LNCAP (cell line): ENCODE data around the gene ANO2.

Experiments
- CTCF ChIP-seq: fragments of 450-650 bp; IDR thresholded peaks from 2 replicates; pipeline ENCODE4 v1.5.1; 2017; ENCODE audit warnings: mild to moderate bottlenecking

ANO2 gene

DNA sequence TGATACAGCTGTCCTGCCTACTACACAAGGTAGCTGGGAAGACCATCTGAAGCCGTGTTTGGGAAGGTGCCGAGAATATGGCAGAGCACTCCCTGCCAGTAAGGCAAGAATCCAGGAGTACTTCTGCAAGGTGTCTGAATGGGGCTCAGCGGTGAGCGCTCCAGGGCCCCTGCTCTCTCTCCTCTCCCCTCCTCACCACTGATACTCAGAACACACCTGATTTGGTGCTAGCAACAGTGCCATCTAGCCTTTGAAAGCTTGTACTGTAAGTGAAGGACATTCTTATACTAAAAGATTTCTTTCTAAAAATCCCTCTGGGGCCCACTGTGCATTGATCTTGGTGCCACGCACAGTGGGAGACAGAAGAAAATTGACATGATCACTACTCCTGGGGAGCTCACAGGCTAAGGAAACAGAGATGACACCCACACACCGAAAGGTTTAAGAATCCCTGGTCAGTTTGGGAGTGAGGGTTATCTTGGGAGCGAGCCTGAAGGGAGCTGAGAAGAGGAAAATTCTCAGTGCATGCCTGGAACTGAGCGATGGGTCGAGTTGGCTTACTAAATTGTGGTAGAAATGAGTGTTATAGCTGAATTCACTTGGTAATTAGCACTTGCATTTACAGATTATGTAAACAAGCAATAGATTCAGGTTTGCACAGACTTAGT is 296.2 kb downstream of the ANO2 start:
- peak; percentile 57 for TF ChIP-seq CTCF

DNA sequence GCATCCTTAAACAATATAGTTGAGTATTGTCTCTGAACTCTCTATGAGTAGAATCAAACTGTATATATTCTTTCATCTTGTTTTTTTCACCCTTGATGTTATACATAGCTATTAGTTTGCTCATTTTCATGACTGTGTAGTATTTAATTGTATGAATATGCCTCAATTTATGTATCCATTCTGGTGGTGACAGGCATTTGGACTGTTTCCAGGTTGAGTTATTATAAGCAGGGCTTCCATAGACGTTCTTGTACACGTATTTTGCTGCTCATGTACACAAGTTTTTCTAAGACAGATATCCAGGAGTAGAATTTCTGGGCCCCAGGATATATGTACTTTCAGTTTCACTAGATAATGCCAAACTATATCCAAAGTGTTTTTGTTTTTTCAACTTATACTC is 301.8 kb downstream of the ANO2 start:
- no peak for TF ChIP-seq CTCF

GRCh38 chr12:5637698-5638097 is 307.4 kb downstream of the ANO2 start:
- TF ChIP-seq CTCF: no peak

- TF ChIP-seq CTCF: no peak
Observed at GRCh38 chr12:5636907-5637306, 308.2 kb downstream of the ANO2 start.

- no peak for TF ChIP-seq CTCF
Observed at GRCh38 chr12:5633106-5633505, 312.0 kb downstream of the ANO2 start.

DNA sequence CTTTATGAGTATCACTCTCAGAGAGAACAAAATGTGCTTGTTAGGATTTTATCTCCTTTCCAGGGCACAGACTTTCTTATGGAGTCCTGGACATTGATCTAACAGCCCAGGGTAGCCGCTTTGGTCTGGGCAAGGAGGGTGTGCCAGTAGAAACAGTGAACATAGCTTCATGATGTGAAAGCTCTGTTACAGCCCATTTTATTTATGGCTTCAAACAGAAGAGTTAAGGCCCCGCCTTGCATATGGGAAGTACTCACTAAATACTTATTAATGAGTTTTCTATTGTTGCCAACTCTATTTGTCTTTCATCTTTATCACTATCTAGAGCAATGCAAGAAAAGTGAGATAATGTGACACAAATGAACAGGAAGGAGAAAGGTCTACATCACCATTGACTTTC is 312.6 kb downstream of the ANO2 start:
- TF ChIP-seq CTCF: no peak

DNA sequence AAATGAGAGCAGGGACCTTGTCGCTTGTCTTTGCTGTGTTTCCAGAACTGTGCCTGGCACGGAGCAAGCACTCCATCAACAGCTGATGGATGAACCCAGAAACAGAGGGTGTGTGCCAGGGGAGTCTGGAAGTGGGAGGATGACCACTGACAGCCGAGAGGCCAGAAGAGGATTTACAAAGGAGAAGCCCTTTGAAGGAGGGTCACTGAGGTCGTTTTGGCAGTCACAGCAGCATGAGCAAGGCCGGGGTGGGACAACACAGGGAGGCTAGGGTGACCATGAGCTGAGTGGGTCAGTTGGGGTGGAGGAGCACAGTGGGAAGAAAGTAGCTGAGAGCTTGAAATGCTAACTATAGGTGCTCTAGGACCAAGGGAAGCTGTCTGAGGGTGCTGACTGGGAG is 313.6 kb downstream of the ANO2 start:
- TF ChIP-seq CTCF: no peak

DNA sequence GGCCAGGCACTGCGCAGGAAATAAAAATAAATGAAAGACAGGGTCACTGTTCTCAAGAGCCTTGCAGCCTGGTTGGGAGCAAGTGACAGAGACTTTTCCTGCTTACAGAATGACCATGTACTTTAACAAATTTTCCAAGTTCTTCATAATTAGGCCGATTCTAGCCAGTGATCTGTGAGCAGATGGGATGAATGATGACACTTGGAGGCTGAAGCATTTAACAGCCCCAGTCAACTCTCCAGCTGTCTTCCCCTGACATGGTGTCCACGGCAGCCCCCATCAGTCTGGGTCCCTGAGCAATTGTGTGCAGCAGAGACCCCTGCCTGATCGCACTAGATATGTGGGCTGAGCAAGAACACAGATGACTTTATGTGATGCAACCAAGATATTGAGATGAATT is 314.3 kb downstream of the ANO2 start:
- TF ChIP-seq CTCF: no peak
